NCI-H146 treated with DMSO at 0.1 percent for 48 hours (cell line): ENCODE results near the gene FYB2.

Source experiments
- DNase-seq: peaks from one replicate; lab custom pipeline; 2025; ENCODE audit not compliant: unreplicated experiment; lab: John Stamatoyannopoulos, UW

Gene FYB2

GRCh38 chr1:56834137-56834900 lies 15.1 kb upstream of the FYB2 start:
- no peak for DNase-seq

- no peak for DNase-seq
Measured at GRCh38 chr1:56833088-56833487, 13.9 kb upstream of the FYB2 start.

- DNase-seq = no peak
Measured at GRCh38 chr1:56831871-56832693, 12.9 kb upstream of the FYB2 start.

- no peak for DNase-seq
Measured at GRCh38 chr1:56830052-56830451, 10.8 kb upstream of the FYB2 start.

- DNase-seq = no peak
Measured at GRCh38 chr1:56827711-56828110, 8.5 kb upstream of the FYB2 start.

GRCh38 chr1:56825436-56825835 lies 6.2 kb upstream of the FYB2 start:
- DNase-seq = no peak

GRCh38 chr1:56824938-56825337 lies 5.7 kb upstream of the FYB2 start:
- DNase-seq = no peak

- no peak for DNase-seq
Measured at GRCh38 chr1:56824271-56824670, 5.1 kb upstream of the FYB2 start.

- no peak for DNase-seq
Measured at GRCh38 chr1:56821462-56821797, 2.2 kb upstream of the FYB2 start.

- DNase-seq = no peak
Measured at GRCh38 chr1:56820755-56821461, 1.7 kb upstream of the FYB2 start.

GRCh38 chr1:56817716-56818463 lies 1.3 kb downstream of the FYB2 start:
- DNase-seq = no peak

- DNase-seq = no peak
Measured at GRCh38 chr1:56816909-56817308, 2.3 kb downstream of the FYB2 start.

- DNase-seq = no peak
Measured at GRCh38 chr1:56816264-56816663, 2.9 kb downstream of the FYB2 start.

GRCh38 chr1:56814205-56814604 lies 5.0 kb downstream of the FYB2 start:
- DNase-seq = no peak

GRCh38 chr1:56811331-56811730 lies 7.9 kb downstream of the FYB2 start:
- DNase-seq = no peak

- DNase-seq = no peak
Measured at GRCh38 chr1:56808410-56808809, 10.8 kb downstream of the FYB2 start.

- no peak for DNase-seq
Measured at GRCh38 chr1:56806804-56807203, 12.4 kb downstream of the FYB2 start.

GRCh38 chr1:56803561-56804156 lies 15.5 kb downstream of the FYB2 start:
- no peak for DNase-seq

- no peak for DNase-seq
Measured at GRCh38 chr1:56799605-56800400, 19.4 kb downstream of the FYB2 start.

GRCh38 chr1:56798053-56798471 lies 21.1 kb downstream of the FYB2 start:
- DNase-seq = no peak
